ENCODE results near the gene VSIR.
A peak's percentile ranks its signal among the peaks of the same experiment; 100 is the strongest.

- TF ChIP-seq CTCF (IDR thresholded peaks at IDR 0.05) (no peak), POLR2AphosphoS5 (IDR thresholded peaks at IDR 0.05) (peak in 1 of 3 donors; percentile 36)
Measured at GRCh38 chr10:71774916-71775702, 1.8 kb upstream of the VSIR start.
